Measurements from ENCODE around the gene RDM1.
A peak's percentile ranks its signal among the peaks of the same experiment; 100 is the strongest.

Gene RDM1

DNA sequence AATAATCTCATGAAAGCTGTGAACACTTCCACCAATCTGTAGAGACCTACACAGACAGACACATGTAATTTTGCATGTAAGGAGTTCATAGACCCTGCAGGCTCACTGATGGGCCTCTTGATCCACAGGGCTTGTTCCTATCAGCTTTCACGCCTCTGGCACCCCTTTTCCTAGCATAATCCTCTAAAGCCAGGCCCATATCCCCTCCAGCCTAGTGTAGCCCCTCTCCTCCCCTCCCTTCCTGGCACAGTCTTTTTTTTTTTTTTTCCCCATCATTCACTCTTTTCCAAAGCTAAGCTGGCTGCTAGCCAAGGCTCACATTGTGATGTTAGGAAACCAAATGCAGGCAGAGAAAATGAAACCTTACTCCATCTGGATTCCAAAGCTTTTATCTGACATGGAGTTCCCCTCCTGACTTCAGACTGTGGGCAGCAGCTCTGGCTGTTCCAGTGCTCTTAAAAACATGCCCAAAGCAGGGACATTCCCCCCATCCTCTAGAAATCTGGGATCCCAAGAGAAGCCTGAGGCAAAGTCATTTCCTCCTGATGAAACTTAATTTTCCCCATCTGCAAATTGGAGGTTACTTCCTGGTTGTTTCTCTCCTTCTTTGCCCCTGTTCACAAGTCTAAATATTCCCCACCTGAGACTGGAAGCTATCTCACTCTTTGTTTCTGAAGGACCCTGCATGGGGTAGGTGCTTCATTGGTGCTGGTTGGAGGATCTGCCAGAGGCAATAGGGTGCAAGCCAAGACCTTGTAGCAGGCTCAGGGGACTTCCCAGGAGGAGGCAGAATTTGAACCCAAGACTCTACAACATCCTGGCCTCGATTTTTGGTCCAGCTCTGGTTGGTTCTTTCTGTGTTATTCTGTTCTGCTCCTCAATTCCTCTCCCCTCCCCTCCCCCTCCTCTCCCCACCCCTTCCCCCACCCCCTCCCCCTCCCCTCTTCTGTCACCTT lies 40.5 kb downstream of the RDM1 start:
- TF ChIP-seq CTCF (IDR thresholded peaks at IDR 0.05; ENCODE audit: low read depth, low read length, missing control alignments) = no peak
- peak; percentile 32 for DNase-seq (ENCODE audit: low read depth)
- in situ Hi-C loops (cut with HindIII; ENCODE audit: low sequenced_read_pairs) = no loop called here
- no peak overlapping the region for H3K4me3 ChIP-seq (ENCODE audit: low read depth, low read length)

DNA sequence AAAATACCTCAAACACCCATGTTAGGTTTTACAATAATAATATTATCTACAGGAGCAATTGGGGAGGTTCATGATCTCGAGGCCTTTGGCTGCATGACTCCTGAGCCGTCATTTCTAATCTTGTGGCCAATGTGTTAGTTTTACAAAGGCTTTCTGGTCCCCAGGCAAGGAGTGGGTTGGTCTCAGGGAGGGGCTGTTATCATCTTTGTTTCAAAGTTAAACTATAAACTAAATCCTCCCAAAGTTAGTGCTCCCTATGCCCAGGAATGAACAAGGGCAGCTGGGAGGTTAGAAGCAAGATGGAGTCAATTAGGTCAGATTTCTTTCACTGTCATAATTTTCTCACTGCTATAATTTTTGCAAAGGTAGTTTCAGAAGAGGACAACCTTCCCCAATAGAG lies 41.3 kb downstream of the RDM1 start:
- no peak for DNase-seq (ENCODE audit: low read depth)
- in situ Hi-C loops (cut with HindIII; ENCODE audit: low sequenced_read_pairs) = no loop called here
- H3K4me3 ChIP-seq (ENCODE audit: low read depth, low read length) = no peak overlapping the region
- TF ChIP-seq CTCF (IDR thresholded peaks at IDR 0.05; ENCODE audit: low read depth, low read length, missing control alignments) = no peak

DNA sequence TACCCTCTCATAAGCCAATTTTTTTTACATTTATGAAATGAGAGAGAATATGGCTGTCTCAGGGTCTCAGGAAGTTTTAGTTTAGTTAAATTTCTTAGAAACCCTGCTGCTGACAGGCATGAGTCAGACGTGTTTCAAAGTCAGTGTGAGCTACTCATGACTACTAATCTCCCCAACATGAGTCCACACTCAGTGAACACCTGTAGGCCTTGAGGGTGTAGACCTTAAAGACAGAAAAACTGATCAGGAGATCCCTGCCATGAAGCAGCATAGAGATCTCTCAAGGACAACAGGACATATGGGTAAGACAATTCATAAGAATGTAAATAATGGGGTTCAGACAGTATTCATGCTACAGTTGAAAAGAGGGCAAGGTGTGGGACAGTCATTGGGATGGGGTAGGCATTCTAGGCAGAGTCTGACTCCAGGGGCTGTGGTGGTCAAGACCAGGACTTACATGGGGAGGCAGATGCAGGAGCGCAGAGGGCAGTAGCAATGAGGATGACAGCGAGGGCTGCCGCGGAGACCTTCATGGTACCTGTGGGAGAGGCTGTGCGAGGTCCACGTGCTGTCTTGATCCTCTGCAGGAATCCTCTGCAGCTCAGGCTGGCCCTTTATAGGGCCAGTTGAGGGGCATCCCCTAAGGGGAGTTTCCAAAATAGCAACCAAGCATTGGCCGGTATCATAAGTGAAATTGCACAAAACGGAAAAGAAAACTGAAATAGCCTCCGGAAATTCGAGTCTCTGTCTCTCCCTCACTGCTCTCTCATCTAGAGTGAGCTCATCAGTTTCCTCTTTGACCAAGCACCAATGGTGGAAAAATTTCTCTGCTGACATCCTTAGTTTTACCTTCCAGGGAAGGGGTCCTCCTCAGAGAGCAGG lies 50.6 kb downstream of the RDM1 start, which contains the start of gene CCL5:
TSS of gene CCL5 (minus strand) at position 588 of the 882 bp plus-strand sequence.
- in situ Hi-C loops (cut with HindIII; ENCODE audit: low sequenced_read_pairs) = no loop called here
- DNase-seq (ENCODE audit: low read depth) = no peak
- no peak for TF ChIP-seq CTCF (IDR thresholded peaks at IDR 0.05; ENCODE audit: low read depth, low read length, missing control alignments)
- no peak within 1 kb of the TSS for H3K4me3 ChIP-seq (ENCODE audit: low read depth, low read length)

DNA sequence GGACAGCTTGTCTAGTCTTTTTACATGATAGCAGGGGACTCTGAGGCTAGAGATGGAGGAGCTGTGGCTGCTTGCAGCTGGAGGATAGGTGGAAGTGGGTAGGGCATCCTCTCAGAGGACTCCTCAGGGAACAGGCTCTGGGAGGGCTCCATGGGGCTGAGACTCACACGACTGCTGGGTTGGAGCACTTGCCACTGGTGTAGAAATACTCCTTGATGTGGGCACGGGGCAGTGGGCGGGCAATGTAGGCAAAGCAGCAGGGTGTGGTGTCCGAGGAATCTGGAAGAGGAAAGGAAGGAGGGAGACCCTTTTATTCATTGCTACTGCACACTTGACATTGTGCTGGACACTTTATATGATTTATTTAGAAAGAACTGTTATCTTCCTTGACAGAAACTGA lies 52.2 kb downstream of the RDM1 start:
- H3K4me3 ChIP-seq (ENCODE audit: low read depth, low read length) = no peak overlapping the region
- in situ Hi-C loops (cut with HindIII; ENCODE audit: low sequenced_read_pairs) = no loop called here
- DNase-seq (ENCODE audit: low read depth) = no peak
- no peak for TF ChIP-seq CTCF (IDR thresholded peaks at IDR 0.05; ENCODE audit: low read depth, low read length, missing control alignments)

DNA sequence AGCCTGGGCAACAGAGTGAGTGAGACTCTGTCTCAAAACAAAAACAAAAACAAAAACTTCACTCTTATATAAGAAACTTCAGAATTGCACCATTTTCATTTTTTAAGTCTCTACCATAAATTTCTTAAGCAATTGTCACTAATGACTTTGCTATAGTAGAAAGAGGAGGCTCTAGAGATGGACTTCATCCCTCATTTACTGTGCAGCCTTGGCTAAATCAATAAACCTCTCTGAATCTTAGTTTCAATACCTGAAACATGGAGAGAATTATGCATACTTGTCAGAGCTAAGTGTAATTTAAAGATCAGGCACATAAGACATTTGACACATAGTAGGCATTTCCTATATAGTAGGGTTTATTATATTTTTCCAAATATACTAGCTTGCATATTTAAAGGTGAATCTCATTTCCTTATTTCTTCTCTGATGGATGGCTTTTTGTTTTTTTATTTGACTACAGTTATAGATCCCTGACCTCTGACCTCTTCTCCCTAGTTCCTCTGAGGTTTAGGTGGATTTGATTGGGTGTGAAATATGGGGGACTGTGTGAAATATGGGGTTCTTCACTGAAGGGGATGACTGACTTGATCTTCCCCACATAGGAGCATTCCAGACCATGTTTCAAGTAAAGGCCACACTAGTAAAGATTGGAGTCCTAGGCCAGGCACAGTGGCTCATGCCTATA lies 53.1 kb downstream of the RDM1 start:
- in situ Hi-C loops (cut with HindIII; ENCODE audit: low sequenced_read_pairs) = no loop called here
- H3K4me3 ChIP-seq (ENCODE audit: low read depth, low read length) = no peak overlapping the region
- DNase-seq (ENCODE audit: low read depth) = no peak
- no peak for TF ChIP-seq CTCF (IDR thresholded peaks at IDR 0.05; ENCODE audit: low read depth, low read length, missing control alignments)

- in situ Hi-C loops (cut with HindIII; ENCODE audit: low sequenced_read_pairs) = no loop called here
- DNase-seq (ENCODE audit: low read depth) = no peak
- no peak overlapping the region for H3K4me3 ChIP-seq (ENCODE audit: low read depth, low read length)
- no peak for TF ChIP-seq CTCF (IDR thresholded peaks at IDR 0.05; ENCODE audit: low read depth, low read length, missing control alignments)
Measured at GRCh38 chr17:35876534-35876933, 54.0 kb downstream of the RDM1 start.

Measured in astrocyte of the cerebellum (primary cell).